ENCODE data around the gene RANBP6. TPM values are rescaled to one million over a fixed set of nuclear protein-coding genes. Genes with fewer than 3 reads are reported as not detected.

The RANBP6 gene
- total and polyA plus RNA-seq, 2 donors (not counting 1 experiment from before 2014, with no cell fraction given) = 14.2 to 24.9 TPM

GRCh38 chr9:6007058-6007769 lies 8.2 kb downstream of the RANBP6 start:
- Histone ChIP-seq H4K20me1 (ENCODE audit: control insufficient read depth, extremely low read depth, insufficient read depth, low read length) (peaks cover 2% of the 10 kb centered on the region), H3K27ac (ENCODE audit: insufficient read depth, low read length) (peak overlapping the region; percentile 76), H3K4me3 (replicated peaks in 1 of 4; ENCODE audit: control extremely low read depth in 1 of 4, insufficient read depth in 1 of 4, low read depth in 3 of 4, low read length in 4 of 4) (peak overlapping the region; percentile 79 to 89 (median 84)), H3K79me2 (ENCODE audit: control insufficient read depth, insufficient read depth, low read length) (peaks cover 43% of the 10 kb centered on the region), H3K4me1 (ENCODE audit: control insufficient read depth, extremely low read depth, insufficient read depth, low read length) (peaks cover 5% of the 10 kb centered on the region), H3K4me2 (ENCODE audit: extremely low read depth, insufficient read depth, low read length) (peak overlapping the region; percentile 94), H3K9me3 (ENCODE audit: control insufficient read depth, insufficient read depth, low read depth, low read length) (no peaks in the 10 kb centered on the region), H3K27me3 (ENCODE audit: control insufficient read depth, insufficient read depth, low read length) (no peaks in the 10 kb centered on the region), H3K9ac (ENCODE audit: insufficient read depth, low read length) (peak overlapping the region; percentile 85), H2AFZ (ENCODE audit: low read length) (peak overlapping the region; percentile 66), H3K36me3 (ENCODE audit: control insufficient read depth, insufficient read depth, low read length) (no peaks in the 10 kb centered on the region)
- no peak for TF ChIP-seq EZH2 (IDR thresholded peaks at IDR 0.05; ENCODE audit: low read length, missing control alignments)
- TF ChIP-seq CTCF (conservative IDR thresholded peaks at IDR 0.05 in 1 of 2, IDR thresholded peaks at IDR 0.05 in 1 of 2; ENCODE audit: low read depth in 1 of 2, low read length in 2 of 2) = no peak
- peak in 1 of 2 donors; percentile 24 for DNase-seq (ENCODE audit: low read depth in 2 of 2)

- DNase-seq (ENCODE audit: low read depth in 2 of 2) = peak; percentile 79 to 85
- H3K27ac ChIP-seq (ENCODE audit: insufficient read depth, low read length) = no peak overlapping the region
- H4K20me1 ChIP-seq (ENCODE audit: control insufficient read depth, extremely low read depth, insufficient read depth, low read length) = peaks cover 2% of the 10 kb centered on the region
- peaks cover 5% of the 10 kb centered on the region for H3K4me1 ChIP-seq (ENCODE audit: control insufficient read depth, extremely low read depth, insufficient read depth, low read length)
- no peak overlapping the region for H2AFZ ChIP-seq (ENCODE audit: low read length)
- H3K9ac ChIP-seq (ENCODE audit: insufficient read depth, low read length) = peak overlapping the region; percentile 48
- no peaks in the 10 kb centered on the region for H3K9me3 ChIP-seq (ENCODE audit: control insufficient read depth, insufficient read depth, low read depth, low read length)
- H3K79me2 ChIP-seq (ENCODE audit: control insufficient read depth, insufficient read depth, low read length) = peaks cover 43% of the 10 kb centered on the region
- no peaks in the 10 kb centered on the region for H3K27me3 ChIP-seq (ENCODE audit: control insufficient read depth, insufficient read depth, low read length)
- H3K4me3 ChIP-seq (replicated peaks in 1 of 4; ENCODE audit: control extremely low read depth in 1 of 4, insufficient read depth in 1 of 4, low read depth in 3 of 4, low read length in 4 of 4) = peak overlapping the region; percentile 79 to 89 (median 84)
- peak overlapping the region; percentile 94 for H3K4me2 ChIP-seq (ENCODE audit: extremely low read depth, insufficient read depth, low read length)
- no peak for TF ChIP-seq CTCF (conservative IDR thresholded peaks at IDR 0.05 in 1 of 2, IDR thresholded peaks at IDR 0.05 in 1 of 2; ENCODE audit: low read depth in 1 of 2, low read length in 2 of 2)
- TF ChIP-seq EZH2 (IDR thresholded peaks at IDR 0.05; ENCODE audit: low read length, missing control alignments) = no peak
- no peaks in the 10 kb centered on the region for H3K36me3 ChIP-seq (ENCODE audit: control insufficient read depth, insufficient read depth, low read length)
Observed at GRCh38 chr9:6006749-6007057, 8.7 kb downstream of the RANBP6 start.

GRCh38 chr9:6000955-6001354 lies 14.5 kb downstream of the RANBP6 start:
- DNase-seq (ENCODE audit: low read depth in 2 of 2) = no peak
- H3K27ac ChIP-seq (ENCODE audit: insufficient read depth, low read length) = no peak overlapping the region
- no peaks in the 10 kb centered on the region for H3K9me3 ChIP-seq (ENCODE audit: control insufficient read depth, insufficient read depth, low read depth, low read length)
- no peaks in the 10 kb centered on the region for H3K27me3 ChIP-seq (ENCODE audit: control insufficient read depth, insufficient read depth, low read length)
- H3K4me2 ChIP-seq (ENCODE audit: extremely low read depth, insufficient read depth, low read length) = no peak overlapping the region
- peaks cover 3% of the 10 kb centered on the region for H4K20me1 ChIP-seq (ENCODE audit: control insufficient read depth, extremely low read depth, insufficient read depth, low read length)
- peaks cover 4% of the 10 kb centered on the region for H3K4me1 ChIP-seq (ENCODE audit: control insufficient read depth, extremely low read depth, insufficient read depth, low read length)
- no peaks in the 10 kb centered on the region for H3K36me3 ChIP-seq (ENCODE audit: control insufficient read depth, insufficient read depth, low read length)
- H3K79me2 ChIP-seq (ENCODE audit: control insufficient read depth, insufficient read depth, low read length) = peaks cover 55% of the 10 kb centered on the region
- H3K9ac ChIP-seq (ENCODE audit: insufficient read depth, low read length) = no peak overlapping the region
- no peak for TF ChIP-seq EZH2 (IDR thresholded peaks at IDR 0.05; ENCODE audit: low read length, missing control alignments)
- no peak for TF ChIP-seq CTCF (conservative IDR thresholded peaks at IDR 0.05 in 1 of 2, IDR thresholded peaks at IDR 0.05 in 1 of 2; ENCODE audit: low read depth in 1 of 2, low read length in 2 of 2)
- H2AFZ ChIP-seq (ENCODE audit: low read length) = no peak overlapping the region
- H3K4me3 ChIP-seq (replicated peaks in 1 of 4; ENCODE audit: control extremely low read depth in 1 of 4, insufficient read depth in 1 of 4, low read depth in 3 of 4, low read length in 4 of 4) = no peak overlapping the region
